GM21723 (cell line): ENCODE results near the gene IMPG1.

Source experiments
- ATAC-seq: cut with Tn5 transposase; IDR thresholded peaks from one replicate; pipeline ENCODE4 v1.9.1; 2021; ENCODE audit warnings: mild to moderate bottlenecking, moderate library complexity; ENCODE audit not compliant: unreplicated experiment

The IMPG1 gene, protein sequence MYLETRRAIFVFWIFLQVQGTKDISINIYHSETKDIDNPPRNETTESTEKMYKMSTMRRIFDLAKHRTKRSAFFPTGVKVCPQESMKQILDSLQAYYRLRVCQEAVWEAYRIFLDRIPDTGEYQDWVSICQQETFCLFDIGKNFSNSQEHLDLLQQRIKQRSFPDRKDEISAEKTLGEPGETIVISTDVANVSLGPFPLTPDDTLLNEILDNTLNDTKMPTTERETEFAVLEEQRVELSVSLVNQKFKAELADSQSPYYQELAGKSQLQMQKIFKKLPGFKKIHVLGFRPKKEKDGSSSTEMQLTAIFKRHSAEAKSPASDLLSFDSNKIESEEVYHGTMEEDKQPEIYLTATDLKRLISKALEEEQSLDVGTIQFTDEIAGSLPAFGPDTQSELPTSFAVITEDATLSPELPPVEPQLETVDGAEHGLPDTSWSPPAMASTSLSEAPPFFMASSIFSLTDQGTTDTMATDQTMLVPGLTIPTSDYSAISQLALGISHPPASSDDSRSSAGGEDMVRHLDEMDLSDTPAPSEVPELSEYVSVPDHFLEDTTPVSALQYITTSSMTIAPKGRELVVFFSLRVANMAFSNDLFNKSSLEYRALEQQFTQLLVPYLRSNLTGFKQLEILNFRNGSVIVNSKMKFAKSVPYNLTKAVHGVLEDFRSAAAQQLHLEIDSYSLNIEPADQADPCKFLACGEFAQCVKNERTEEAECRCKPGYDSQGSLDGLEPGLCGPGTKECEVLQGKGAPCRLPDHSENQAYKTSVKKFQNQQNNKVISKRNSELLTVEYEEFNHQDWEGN

DNA sequence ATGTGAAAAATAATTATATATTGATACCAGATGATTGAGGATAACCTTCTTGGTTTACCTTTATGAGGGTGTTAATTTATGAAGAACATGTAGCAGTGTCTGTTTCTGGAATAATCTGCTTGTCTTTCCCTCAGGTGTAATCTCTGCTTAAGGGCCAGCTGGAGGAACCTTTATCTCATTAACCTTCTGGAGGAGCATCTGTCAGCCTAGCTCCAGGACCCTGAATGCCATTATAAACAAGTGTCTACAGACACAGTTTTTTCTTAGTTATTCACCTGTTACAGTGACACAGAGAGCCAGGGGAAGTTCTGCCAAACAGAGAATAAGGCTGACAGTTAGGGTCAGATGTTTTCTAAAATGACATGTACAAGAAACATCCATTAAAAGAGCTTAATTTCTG is at the start of gene IMPG1:
Gene IMPG1, minus strand, starts transcription at position 101 of the 400 bp plus-strand sequence. CDS start 174 bp downstream, outside the sequence.
- no peak for ATAC-seq

GRCh38 chr6:76120302-76120701 is 47.8 kb upstream of the IMPG1 start:
- ATAC-seq, result no peak

DNA sequence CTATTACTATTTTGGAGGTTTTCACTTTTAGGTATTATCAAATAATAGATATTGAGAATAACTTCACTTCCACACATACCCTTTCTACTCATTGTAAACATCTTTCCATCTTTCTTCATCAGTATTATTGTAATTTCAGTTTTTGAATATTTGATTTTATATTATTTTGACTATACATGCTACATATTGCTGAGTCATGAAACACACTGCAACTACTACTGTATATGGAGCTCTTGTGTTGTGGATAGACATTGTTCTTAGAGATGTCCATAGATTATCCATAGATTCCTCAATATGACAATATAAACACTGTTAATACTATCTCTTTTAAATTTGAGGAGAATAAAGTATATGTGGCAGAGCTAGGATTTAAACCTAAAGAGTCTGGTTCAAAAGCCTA is 819 bp upstream of the IMPG1 start:
- no peak for ATAC-seq

DNA sequence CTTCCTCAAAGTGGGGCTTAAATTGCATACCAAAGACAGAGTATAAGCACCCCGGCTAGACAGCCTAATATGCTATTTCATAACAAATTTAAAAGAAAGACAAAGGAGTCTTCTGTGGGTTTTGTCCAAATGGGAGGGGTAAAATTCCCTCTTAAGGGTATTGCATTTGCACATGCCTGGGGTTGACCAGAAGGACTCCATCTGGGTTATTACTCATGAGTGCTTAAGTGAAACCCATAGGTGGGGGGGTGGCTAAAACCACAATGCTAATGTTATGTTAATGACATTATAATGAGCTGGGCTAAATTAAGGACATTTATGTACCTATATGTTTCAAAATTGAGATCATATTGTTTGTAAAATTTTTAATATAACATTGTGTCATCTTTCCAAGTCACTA is 15.0 kb downstream of the IMPG1 start:
- ATAC-seq, result no peak

DNA sequence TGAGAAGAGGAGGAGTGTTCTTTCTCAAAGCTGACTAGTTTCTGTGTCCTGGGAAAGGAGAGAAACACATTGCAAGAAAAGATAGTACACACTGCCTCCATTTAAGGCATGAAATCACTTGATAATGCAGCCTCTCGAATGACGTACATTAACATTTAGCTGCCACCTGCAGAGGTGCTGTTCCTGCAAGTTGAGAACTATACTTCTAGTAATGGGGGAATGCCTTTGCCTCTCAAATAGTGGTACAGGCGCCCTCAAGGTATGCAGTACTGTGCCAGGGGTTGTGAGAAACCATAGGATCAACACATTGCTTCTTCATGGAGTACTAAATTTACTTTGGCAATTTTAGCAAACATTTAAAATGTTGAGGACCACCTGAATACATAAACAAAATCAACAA is 20.1 kb downstream of the IMPG1 start:
- no peak for ATAC-seq

GRCh38 chr6:76043690-76044089 is 28.8 kb downstream of the IMPG1 start:
- no peak for ATAC-seq

DNA sequence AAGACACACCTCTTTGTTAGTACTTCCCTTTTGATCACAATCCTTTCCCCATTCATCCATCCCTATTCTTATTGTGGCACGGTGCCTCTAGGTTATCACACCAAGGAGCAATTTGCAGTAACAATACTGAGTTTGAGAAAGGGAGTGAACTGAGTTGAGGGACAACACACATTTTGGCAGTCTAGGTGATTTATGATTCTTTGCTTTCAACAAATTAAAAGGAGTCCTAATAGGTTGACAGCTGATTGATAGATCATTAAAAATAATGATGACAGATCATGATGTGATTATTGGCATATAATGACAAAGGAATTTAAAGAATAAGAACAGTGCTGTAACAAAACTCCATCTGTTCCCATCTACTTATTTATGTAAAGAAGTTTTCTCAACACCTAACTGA is 36.7 kb downstream of the IMPG1 start:
- no peak for ATAC-seq

GRCh38 chr6:76026101-76026500 is 46.4 kb downstream of the IMPG1 start:
- no peak for ATAC-seq

DNA sequence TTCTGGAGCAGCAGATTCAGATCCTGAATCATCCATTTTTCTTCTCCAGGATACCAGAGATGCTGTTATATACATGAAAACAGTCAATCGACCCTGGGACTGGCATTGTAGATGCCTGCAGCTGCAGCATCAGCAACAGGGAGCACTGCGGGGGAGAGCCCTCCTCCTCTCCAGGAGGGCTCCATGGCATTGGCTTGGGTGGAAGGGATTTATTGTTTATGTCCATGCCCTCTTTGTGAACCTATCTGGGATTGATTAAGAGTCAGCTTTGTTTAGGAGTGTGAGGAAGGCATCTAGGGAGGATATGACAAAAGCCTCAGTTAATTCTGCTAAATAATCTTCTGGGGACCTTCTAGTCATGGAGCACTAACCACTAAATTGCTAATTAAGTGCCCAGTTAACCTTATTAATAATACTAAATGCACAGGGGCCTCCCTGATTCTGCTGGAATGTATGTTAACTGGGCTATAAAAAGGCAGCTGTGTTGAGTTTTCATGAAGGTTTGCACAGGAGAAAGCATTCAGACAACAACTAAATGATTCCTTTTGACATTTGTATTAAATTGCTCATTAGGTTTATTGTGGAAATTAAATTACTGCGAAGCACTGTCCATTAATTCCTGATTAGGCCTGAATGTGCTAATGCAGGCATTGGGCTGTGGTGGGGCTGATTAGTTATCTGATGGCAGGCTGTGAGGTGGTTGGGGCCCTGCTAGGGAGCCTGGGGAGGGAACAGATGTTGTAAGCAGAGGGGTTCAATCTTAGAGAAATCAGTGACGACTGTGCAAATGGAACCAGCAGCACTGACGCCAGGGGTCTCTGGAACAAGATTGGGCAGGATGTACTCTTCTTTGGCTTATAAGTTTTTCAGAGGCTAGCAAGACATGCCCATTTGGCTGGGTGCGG is 57.6 kb downstream of the IMPG1 start:
- ATAC-seq, result no peak

DNA sequence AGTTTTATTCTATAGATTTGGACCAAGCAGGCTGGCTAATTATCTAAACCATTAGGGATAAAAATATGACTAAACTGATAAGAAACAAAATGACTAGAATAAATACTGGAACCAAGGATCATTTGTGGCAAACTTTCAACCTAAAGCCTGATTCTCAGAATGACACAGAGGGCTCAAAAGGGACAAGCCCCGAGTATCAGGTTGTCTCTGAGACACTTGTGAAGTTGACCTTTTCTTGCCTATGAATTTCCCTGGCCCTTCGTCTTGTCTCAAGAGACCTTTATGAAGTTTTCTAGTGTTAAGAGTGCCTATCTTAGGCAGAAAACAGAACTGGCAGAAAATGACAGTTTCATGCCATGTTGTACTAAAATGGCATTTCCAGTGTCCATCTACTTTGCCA is 68.3 kb downstream of the IMPG1 start:
- no peak for ATAC-seq

DNA sequence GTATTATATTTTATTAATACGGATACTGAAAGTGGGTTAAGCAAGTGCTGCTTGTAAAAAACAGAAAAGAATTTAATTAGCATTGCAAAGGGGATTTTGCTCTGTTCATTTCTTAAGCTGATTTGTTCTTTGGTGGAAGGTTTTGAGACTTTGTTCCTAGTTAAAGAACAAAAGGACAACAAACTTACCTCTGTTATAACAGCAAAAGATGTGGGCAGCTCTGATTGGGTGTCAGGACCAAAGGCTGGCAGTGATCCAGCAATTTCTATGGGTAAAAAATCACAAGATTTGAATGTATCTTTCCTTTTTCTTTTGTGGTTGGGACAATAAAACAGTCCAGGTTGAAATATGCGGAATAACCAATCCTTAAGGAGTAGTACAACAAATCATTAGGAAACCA is 68.8 kb downstream of the IMPG1 start:
- ATAC-seq, result no peak

DNA sequence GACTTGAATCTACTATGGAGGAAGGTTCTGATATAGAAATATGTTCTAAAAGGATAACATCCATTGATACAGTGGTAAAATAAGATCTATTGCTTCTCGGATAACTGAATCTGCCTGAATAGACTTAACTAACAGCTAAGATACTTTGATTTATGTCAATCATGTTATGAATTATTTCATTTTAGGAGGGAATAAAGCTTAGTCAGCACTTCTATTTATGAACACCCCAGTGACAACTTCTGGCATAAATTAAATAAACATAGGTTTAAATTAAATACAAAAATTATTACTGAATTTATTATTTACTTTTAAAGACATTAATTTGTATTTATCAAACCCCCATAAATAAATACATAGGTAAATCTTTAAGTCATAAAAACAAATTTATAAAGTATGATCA is 69.3 kb downstream of the IMPG1 start:
- no peak for ATAC-seq

- no peak for ATAC-seq
Measured at GRCh38 chr6:76000629-76001028, 71.8 kb downstream of the IMPG1 start.

DNA sequence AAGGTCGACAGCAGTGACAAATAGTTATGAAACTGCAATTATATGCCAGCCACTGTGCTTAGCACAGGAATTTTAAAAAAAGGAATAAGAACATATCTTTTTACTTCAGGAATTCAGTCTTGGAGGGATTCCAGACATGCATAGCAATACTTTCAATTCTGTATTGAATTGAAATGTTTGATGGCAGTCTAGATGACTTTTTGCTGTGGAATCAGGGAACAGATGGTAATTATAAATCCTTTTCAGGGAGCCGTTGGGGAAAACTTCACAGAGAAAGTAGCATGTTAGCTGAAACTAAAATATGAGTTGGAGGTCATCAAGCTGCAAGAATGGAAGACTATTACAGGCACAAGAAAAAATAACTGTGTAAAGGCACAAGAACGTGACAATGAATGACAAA is 74.8 kb downstream of the IMPG1 start:
- no peak for ATAC-seq

- ATAC-seq, result no peak
Measured at GRCh38 chr6:75993236-75994162, 79.0 kb downstream of the IMPG1 start.

- no peak for ATAC-seq
Measured at GRCh38 chr6:75991941-75992340, 80.5 kb downstream of the IMPG1 start.

GRCh38 chr6:75986935-75987334 is 85.5 kb downstream of the IMPG1 start:
- ATAC-seq, result no peak

GRCh38 chr6:75975904-75976303 is 96.6 kb downstream of the IMPG1 start:
- ATAC-seq, result no peak

DNA sequence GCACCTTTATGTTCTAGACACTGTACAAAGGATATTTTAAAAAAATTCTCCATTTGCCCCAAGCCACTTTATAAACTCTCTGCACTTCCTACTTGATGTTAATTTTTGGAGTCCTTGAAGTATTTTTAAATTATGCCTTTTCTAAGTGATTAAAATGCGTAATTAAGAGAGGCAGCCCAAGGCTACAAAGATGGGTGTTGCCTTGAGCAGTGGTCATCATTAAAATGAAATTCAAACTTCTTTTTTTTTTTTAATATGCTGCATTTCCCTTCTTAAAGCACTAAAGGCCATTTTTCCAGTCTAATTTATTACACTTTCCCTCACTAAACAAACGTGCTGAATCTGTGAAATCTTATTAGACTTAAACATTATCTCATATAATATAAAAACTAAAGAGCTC is 102.4 kb downstream of the IMPG1 start:
- ATAC-seq, result no peak

DNA sequence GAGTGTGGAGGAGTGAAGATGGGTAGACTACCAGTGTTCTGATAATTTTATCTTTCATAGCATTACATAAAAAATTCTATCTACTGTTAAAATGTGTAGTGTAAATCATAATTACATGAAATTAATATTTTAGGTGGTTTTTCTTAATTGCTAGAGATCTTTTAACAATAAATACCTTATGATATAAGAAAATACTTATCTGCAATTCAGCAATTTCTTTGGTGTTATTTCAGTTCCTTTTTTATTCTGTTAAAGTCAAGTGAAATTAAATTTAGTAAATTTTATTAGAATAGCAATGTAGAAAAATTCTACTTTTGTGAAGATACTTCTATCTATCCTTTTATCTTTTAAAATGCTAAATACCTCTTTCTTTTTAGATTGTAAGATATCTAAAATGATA is 104.3 kb downstream of the IMPG1 start:
- ATAC-seq, result no peak
